ENCODE results near the gene MTMR2.

DNA sequence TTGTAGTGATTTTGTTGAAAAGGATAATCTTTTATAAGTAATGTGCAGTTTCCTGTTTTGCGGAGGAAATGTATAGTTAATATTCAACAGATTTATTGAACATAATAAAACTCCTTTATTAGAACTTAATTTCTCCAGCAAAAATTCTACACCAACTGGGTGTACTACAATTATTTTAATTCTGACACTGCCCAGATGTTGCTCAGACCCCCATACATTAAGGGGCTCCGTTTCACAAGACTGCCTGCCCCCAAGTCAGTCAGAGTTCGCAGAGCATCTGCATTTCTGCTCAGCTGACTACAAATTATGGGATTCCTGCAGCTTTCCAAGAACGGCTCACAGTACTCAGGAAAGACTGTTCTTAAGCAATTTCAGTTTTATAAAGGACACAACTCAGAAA is 127.4 kb downstream of the MTMR2 start:
- TF ChIP-seq, protein P1, sequence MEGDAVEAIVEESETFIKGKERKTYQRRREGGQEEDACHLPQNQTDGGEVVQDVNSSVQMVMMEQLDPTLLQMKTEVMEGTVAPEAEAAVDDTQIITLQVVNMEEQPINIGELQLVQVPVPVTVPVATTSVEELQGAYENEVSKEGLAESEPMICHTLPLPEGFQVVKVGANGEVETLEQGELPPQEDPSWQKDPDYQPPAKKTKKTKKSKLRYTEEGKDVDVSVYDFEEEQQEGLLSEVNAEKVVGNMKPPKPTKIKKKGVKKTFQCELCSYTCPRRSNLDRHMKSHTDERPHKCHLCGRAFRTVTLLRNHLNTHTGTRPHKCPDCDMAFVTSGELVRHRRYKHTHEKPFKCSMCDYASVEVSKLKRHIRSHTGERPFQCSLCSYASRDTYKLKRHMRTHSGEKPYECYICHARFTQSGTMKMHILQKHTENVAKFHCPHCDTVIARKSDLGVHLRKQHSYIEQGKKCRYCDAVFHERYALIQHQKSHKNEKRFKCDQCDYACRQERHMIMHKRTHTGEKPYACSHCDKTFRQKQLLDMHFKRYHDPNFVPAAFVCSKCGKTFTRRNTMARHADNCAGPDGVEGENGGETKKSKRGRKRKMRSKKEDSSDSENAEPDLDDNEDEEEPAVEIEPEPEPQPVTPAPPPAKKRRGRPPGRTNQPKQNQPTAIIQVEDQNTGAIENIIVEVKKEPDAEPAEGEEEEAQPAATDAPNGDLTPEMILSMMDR (IDR thresholded peaks at IDR 0.05; ENCODE audit: extremely low read depth in 1 of 2, insufficient read depth in 1 of 2, low read depth in 1 of 2, low read length in 2 of 2), result no peak
- TF ChIP-seq POLR2A (IDR thresholded peaks at IDR 0.05; ENCODE audit: low read depth, low read length) (no peak), EZH2 (IDR thresholded peaks at IDR 0.05; ENCODE audit: borderline replicate concordance, low read depth, low read length, severe bottlenecking) (no peak)

Data from endothelial cell of umbilical vein (primary cell).